Measurements from ENCODE around the gene ZNF488. TPM values are rescaled to one million over a fixed set of nuclear protein-coding genes. Genes with fewer than 3 reads are reported as not detected.

Gene ZNF488
- total RNA-seq, 4 donors from 2014 or later: 0.11 TPM; not detected in 3

GRCh38 chr10:47359626-47360418 lies 24.3 kb downstream of the ZNF488 start:
- H3K27me3 ChIP-seq: no peaks in the 10 kb centered on the region
- no peak overlapping the region for H3K27ac ChIP-seq (replicated peaks in 1 of 4)
- H3K9me3 ChIP-seq: no peaks in the 10 kb centered on the region
- no peaks in the 10 kb centered on the region for H3K4me1 ChIP-seq
- H3K36me3 ChIP-seq: no peaks in the 10 kb centered on the region
- no peak for DNase-seq (ENCODE audit: extremely low spot score)
- 90% methylated on average over 3 of the region's 4 CpGs for WGBS
- intact Hi-C loops (cut with DNase I): no loop called here
- H3K4me3 ChIP-seq: no peak overlapping the region
- TF ChIP-seq EP300 (IDR thresholded peaks at IDR 0.05) (no peak), CTCF (IDR thresholded peaks at IDR 0.05) (no peak), POLR2AphosphoS5 (IDR thresholded peaks at IDR 0.05) (no peak), POLR2A (IDR thresholded peaks at IDR 0.05; ENCODE audit: low read depth) (no peak)

- Histone ChIP-seq H3K36me3 (no peaks in the 10 kb centered on the region), H3K4me3 (no peak overlapping the region), H3K4me1 (no peaks in the 10 kb centered on the region), H3K27me3 (no peaks in the 10 kb centered on the region), H3K27ac (replicated peaks in 1 of 4) (no peak overlapping the region), H3K9me3 (no peaks in the 10 kb centered on the region)
- intact Hi-C loops (cut with DNase I): no loop called here
- no peak for TF ChIP-seq CTCF (IDR thresholded peaks at IDR 0.05)
- no peak for TF ChIP-seq POLR2AphosphoS5 (IDR thresholded peaks at IDR 0.05)
- TF ChIP-seq POLR2A (IDR thresholded peaks at IDR 0.05; ENCODE audit: low read depth): no peak
- TF ChIP-seq EP300 (IDR thresholded peaks at IDR 0.05): no peak
- 89% methylated on average over 2 of the region's 2 CpGs for WGBS
- DNase-seq (ENCODE audit: extremely low spot score): no peak
Measured at GRCh38 chr10:47359101-47359500, 25.0 kb downstream of the ZNF488 start.

GRCh38 chr10:47358457-47358856 lies 25.6 kb downstream of the ZNF488 start:
- Histone ChIP-seq H3K4me1 (no peaks in the 10 kb centered on the region), H3K4me3 (no peak overlapping the region), H3K9me3 (no peaks in the 10 kb centered on the region), H3K27ac (replicated peaks in 1 of 4) (no peak overlapping the region), H3K36me3 (no peaks in the 10 kb centered on the region), H3K27me3 (no peaks in the 10 kb centered on the region)
- intact Hi-C loops (cut with DNase I): no loop called here
- DNase-seq (ENCODE audit: extremely low spot score): no peak
- 91% methylated on average over 3 of the region's 3 CpGs for WGBS
- no peak for TF ChIP-seq POLR2AphosphoS5 (IDR thresholded peaks at IDR 0.05)
- TF ChIP-seq EP300 (IDR thresholded peaks at IDR 0.05): no peak
- TF ChIP-seq CTCF (IDR thresholded peaks at IDR 0.05): no peak
- no peak for TF ChIP-seq POLR2A (IDR thresholded peaks at IDR 0.05; ENCODE audit: low read depth)

- no peaks in the 10 kb centered on the region for H3K36me3 ChIP-seq
- H3K4me1 ChIP-seq: no peaks in the 10 kb centered on the region
- H3K27ac ChIP-seq (replicated peaks in 1 of 4): no peak overlapping the region
- H3K27me3 ChIP-seq: no peaks in the 10 kb centered on the region
- no peaks in the 10 kb centered on the region for H3K9me3 ChIP-seq
- 84% methylated on average over 3 of the region's 3 CpGs for WGBS
- no peak for TF ChIP-seq POLR2A (IDR thresholded peaks at IDR 0.05; ENCODE audit: low read depth)
- no peak for TF ChIP-seq EP300 (IDR thresholded peaks at IDR 0.05)
- TF ChIP-seq CTCF (IDR thresholded peaks at IDR 0.05): no peak
- no peak for TF ChIP-seq POLR2AphosphoS5 (IDR thresholded peaks at IDR 0.05)
- no peak for DNase-seq (ENCODE audit: extremely low spot score)
- intact Hi-C loops (cut with DNase I): no loop called here
- H3K4me3 ChIP-seq: no peak overlapping the region
Measured at GRCh38 chr10:47357911-47358310, 26.2 kb downstream of the ZNF488 start.

Measured in esophagus muscularis mucosa (tissue), 4 donors.